ENCODE data around the gene KCNH2.
A peak's percentile ranks its signal among the peaks of the same experiment; 100 is the strongest.

The KCNH2 gene

GRCh38 chr7:150973571-150974451 lies 4.3 kb downstream of the KCNH2 start:
- DNase-seq: no peak

GRCh38 chr7:150972741-150973140 lies 5.4 kb downstream of the KCNH2 start:
- DNase-seq: no peak

DNA sequence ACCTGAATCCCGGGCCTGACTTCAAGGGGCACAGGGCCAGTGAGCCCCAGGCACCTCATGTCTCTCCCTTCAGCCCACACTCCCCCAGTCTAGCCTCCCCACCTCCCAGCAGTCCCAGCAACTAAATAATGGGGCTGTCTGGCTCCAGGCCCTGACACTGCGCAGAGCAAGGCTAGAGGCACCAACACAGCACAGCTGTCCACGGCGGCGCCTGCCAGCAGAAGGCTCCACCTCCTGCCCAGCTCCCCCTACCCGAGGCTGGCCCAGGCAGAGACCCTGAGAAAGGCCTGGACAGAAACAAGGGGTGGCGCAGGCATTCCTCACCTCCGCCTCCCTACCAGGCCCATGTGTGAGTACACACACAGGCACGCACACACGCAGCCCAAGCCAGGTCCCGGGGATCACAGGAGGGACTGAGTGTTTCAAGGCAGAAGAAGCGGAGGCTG lies 6.1 kb downstream of the KCNH2 start:
- DNase-seq: peak; percentile 33 to 72

GRCh38 chr7:150971242-150972022 lies 6.7 kb downstream of the KCNH2 start:
- no peak for DNase-seq

GRCh38 chr7:150970424-150970823 lies 7.7 kb downstream of the KCNH2 start:
- DNase-seq: no peak

GRCh38 chr7:150969475-150969874 lies 8.6 kb downstream of the KCNH2 start:
- no peak for DNase-seq

- DNase-seq: no peak
These were observed 9.3 kb downstream of the KCNH2 start for GRCh38 chr7:150968734-150969372.

DNA sequence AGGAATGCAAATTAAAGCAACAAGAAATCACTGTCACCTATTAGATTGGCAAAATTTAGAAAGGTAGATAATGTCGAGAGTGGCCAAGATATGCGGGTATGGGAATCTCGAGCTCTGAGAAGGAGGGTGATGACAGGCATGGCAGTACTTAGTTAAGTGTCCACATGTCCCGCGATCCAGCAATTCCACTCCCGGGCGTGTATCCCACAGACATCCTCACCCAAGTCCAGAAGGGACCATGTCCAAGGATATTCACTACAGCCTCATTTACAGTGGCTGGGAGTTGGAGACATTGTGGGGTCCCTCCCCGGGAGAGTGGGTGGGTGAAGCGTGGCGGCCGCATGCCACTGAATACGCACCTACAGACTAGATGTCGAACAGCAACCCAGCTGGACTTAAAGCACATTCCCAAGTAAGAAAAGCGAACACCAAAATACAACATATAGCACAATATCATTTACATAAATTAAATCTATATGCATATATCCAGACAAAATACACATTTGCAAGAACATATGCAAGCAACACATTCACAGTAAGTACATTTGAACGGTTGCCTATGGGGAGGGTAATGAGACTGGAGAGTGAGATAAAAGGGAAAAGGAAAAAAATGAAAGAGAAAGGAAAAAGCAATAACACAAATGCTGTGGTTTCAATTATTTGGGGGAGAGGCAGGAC lies 9.9 kb downstream of the KCNH2 start:
- no peak for DNase-seq

DNA sequence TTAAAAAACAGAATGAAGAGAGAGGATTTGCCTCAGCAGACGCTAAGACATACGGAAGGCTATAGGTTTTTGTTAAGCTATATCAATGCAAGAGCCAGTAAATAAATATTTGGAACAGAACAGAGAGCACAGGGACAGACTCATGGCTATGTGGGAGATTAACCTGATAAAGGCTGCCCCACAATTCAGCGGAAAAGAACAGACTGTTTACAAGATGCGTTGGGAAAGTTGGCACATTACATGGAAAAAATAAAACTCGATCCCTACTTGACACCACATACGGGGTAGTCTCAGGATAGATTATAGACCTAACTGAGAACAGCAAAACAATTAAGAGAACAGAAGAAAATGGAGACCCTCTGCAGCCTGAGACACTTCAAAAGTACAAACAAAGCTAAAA lies 10.8 kb downstream of the KCNH2 start:
- DNase-seq: no peak

DNA sequence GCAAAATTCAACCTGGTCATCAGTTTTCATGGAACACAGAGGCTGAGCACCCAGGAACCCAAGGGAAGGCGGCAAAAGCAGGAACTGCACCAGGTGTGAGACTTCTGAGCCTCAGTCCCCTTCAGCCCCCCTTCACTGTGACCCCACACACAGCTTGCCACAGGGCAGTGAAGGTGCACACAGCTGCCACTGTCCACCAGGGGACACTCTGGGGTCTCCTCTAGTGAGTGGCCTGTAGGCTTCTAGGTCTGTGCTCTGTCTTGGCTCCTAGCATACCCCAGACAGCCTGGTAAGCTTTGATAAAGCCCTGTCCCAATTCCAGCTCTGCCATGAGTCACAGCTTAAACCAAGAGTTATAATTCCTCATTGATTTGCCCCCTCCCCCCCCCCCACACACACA lies 12.1 kb downstream of the KCNH2 start:
- no peak for DNase-seq

DNA sequence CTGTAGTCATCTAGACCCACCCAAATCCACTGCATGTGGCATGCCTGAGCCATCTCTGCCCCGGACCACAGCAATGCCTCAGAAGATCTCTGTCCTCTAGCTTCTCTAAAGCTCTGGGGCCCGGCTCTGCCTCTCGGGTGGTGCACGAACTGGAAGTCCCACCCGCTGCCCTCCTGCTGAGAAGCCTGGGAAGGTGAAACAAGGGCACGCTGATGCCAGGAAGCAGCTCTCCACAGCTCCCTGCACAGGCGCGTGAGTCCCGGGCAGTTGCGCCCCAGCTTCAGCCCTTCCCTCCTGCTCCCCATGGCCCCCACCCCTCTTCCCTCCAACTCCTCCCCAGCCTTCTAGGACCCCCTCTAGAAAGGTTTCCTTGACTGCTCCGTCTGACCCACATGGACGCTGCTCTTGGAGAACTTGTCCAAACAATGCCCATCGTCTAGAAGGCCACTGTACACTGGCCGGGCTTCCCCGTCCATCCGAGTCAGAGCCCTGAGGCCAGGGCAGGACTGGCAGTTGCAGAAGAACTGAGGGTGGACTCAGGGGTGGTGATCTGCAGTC lies 12.8 kb downstream of the KCNH2 start:
- no peak for DNase-seq

- peak in 1 of 2 experiments; percentile 16 for DNase-seq
These were observed 13.5 kb downstream of the KCNH2 start for GRCh38 chr7:150964593-150965111.

- DNase-seq: no peak
These were observed 14.2 kb downstream of the KCNH2 start for GRCh38 chr7:150963707-150964559.

GRCh38 chr7:150962553-150963399 lies 15.3 kb downstream of the KCNH2 start:
- DNase-seq: peak in 1 of 2 experiments; percentile 62

DNA sequence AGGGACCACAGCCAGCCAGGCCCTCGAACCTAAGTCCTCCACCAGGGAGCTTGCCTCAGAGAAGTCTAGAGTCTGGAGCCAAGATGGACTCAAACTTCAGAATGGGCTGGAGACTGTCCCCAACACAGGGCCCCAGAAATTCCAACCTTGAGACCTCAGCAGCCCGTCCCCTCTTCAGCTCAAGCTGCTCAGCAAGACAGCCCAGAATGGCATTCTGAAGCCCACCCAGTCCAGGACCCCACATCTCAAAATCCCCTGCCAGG lies 15.9 kb downstream of the KCNH2 start:
- DNase-seq: no peak

DNA sequence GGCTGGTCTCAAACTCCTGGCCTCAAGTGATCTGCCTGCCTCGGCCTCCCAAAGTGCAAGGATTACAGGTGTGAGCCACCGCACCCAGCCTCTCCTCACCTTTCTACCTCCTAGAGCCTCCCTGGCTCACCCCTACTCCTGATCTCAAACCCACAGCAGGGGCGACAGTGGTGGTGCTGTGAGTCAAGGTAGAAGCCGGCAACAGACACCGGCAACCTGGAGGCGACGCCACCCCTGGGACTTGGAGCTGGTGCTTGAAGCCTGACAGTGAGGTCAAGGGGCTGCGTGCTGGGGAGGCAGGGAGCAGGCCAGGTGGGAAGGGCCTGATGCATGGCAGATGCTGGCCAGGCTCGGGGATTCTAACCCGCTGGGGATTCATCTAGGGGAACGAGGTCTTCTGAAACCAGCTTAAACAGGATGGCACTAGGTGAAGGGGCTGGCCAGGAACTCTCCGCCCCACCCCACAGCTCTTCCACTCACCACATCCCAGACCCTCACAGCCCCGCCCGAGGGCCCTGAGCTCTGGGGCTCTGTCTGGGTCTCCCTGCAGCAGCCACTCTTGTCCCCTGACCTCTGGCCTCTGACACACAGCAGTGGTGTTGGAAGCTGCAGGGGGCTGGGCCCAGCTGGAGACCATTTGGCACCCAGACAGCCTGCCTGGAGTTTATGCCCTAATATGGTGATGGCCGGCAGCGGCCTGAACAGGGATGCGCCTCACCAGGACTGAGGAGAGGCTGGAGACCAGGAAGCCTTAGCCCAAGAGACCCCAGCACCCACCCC lies 16.4 kb downstream of the KCNH2 start:
- DNase-seq: no peak

DNA sequence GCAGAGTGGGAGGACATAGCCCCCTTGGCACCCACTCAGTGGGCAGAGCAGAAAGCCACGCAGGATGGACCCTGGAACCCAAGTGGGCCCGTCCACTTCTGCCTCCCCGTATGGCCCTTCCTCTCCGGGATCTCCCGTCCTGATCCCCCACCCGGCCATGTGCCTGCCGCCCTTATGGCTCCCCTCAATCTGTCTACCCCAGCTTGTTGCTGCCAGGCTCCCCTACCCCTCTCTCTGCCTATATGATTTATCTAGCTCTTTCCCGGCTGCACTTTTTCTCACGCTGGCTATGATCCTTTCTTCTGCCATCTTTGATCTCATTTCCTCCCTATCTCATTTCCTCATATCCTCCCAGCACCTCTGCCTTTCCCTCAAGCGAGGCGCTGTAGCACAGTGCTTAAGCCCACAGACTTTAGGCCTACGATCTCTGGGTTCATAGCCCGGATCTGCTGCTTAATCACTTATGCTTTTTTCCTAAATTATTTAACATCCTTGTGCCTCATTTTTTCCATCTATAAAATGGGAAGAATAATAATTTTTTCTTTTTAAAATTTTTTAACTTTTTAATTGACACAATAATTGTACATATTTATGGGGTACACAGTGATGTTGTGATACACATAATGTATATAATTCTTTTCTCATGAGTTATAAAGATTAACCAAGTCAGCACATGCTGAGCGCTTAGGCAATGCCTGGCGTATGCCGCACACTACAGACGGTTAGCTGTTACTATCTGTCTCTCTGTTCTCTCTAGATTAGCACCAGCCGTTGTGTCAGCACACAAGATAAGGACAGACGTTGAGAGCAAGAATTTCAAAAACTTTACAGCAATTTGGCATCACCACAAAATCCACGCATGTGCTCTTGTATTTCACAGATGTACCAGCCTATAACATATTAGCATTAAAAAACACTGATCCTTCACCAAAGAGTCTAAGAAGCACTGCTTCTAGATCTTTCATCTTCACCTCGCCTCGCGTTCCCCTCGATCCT lies 18.1 kb downstream of the KCNH2 start:
- DNase-seq: no peak

DNA sequence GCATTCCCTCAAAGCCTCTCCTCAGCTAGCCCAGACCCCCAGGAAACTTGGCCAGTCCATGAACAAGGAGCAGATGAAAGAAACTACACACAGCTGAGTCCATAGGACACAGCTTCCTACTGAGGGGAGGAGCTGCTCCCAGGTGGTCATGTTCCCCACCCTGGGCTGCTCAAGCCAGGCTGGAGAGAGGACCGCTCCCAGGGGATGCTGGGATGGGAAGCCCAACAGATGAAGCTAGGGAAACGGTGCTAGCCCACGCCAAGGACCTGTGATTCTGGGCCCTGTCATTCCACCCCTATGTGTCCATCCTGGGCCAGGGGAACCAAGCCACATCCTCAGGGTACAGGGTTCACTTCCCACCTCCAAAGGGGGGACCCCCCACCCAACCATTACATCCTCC lies 19.0 kb downstream of the KCNH2 start:
- DNase-seq: no peak

GRCh38 chr7:150958597-150958996 lies 19.5 kb downstream of the KCNH2 start:
- DNase-seq: no peak

All from NCI-H446 (cell line).